GM18526 (cell line): ENCODE results near the gene UNKL.

Experiments
- POLR2A ChIP-seq: IDR thresholded peaks from 3 replicates; pipeline ENCODE4 v1.6.1; 2011; ENCODE audit not compliant: insufficient read length; ENCODE audit errors: extremely low read depth

The UNKL gene

DNA sequence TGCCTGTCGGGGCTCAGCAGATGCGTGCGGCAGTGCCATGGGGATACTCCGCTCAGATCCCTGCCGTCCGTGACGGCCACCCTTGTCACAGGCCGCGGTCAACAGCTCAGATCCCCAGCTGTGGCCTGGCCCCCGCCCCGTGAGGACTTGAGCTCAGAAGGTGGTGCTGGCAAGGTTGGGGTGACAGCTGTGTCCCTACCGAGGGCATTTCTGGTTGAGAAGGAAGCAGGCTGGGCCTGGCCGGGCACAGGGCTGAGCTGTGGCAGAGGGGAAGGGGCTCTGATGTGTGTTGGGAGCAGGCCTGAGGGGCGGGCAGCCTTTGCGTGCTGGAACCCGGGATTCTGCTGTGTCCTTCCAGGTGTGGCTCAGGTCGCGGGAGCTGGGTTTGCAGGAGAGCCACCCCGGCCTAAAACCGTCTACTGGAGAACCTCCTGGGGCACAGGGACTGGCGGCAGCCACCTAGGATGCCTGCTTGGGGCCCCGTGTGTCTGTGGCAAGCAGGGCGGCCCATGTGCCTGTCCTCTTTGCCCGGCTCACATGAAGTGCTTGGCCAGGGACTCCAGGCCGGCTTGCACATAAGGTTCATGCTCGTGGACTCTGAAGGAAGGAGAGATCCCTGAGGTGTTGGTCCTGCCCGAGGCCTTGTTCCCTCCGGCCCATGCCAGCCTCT is 100.0 kb downstream of the UNKL start:
- TF ChIP-seq POLR2A, result no peak

DNA sequence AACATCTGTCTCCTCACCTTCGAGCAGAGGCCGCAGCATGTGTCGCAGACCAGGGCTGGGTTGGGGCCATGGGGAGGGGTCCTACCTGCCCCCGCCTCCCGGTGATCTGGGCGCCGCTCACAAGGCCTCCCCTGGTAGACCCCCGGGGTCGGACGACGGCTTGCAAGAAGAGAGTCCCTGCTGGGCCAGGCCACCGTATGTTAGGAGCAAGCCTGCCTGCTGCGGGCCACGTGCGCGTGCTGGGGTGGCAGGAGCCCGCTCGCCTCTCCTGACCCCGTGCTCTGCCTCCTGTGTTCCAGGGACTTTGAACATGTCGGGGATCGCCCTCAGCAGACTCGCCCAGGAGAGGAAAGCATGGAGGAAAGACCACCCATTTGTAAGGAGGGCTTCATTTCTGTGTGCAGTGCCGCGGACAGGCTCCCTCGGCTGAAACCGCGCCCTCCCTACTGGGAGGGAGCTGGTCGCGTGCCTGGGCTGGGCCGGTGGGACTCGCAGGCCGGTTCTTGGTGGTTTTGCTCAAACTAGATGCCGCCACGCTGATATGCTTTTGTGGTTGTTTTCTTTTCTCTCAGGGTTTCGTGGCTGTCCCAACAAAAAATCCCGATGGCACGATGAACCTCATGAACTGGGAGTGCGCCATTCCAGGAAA is 100.7 kb downstream of the UNKL start:
- no peak for TF ChIP-seq POLR2A
